ENCODE results near the gene IFIT3.
"Not testable (repeated sequence)": the region's sequence is repeated elsewhere in the genome, so short reads cannot be mapped to it uniquely, and the experiment has no call there.

The IFIT3 gene

GRCh38 chr10:89318047-89318446 lies 9.8 kb upstream of the IFIT3 start:
- H3K23ac ChIP-seq (ENCODE audit: low read length); H3K79me1 ChIP-seq (ENCODE audit: low read length); H3K36me3 ChIP-seq (ENCODE audit: control insufficient read depth in 1 of 2, insufficient read depth in 2 of 2, low read length in 2 of 2); H3K27me3 ChIP-seq (ENCODE audit: insufficient read depth, low read length); H2BK120ac ChIP-seq (ENCODE audit: insufficient read depth, low read length, poor library complexity); H3K79me2 ChIP-seq (ENCODE audit: control insufficient read depth, insufficient read depth, low read length, poor library complexity); H2AK5ac ChIP-seq (ENCODE audit: low read length); H2AFZ ChIP-seq (ENCODE audit: insufficient read depth, low read length, poor library complexity); H3K9me3 ChIP-seq (ENCODE audit: insufficient read depth, low read depth, low read length); H3K4me3 ChIP-seq (ENCODE audit: low read depth, low read length); H3K14ac ChIP-seq (ENCODE audit: low read length); H4K91ac ChIP-seq (ENCODE audit: low read depth, low read length); H2BK5ac ChIP-seq (ENCODE audit: low read depth, low read length, poor library complexity); H3K18ac ChIP-seq (ENCODE audit: low read length); DNase-seq; H3K9ac ChIP-seq (ENCODE audit: low read length); H3K4ac ChIP-seq (ENCODE audit: low read depth, low read length); H3K27ac ChIP-seq (ENCODE audit: low read depth, low read length); H3K4me1 ChIP-seq (ENCODE audit: control insufficient read depth in 1 of 2, insufficient read depth in 2 of 2, low read length in 2 of 2); H3K4me2 ChIP-seq (ENCODE audit: low read length); H4K12ac ChIP-seq (ENCODE audit: low read depth, low read length); H4K8ac ChIP-seq (ENCODE audit: low read depth, low read length); H2BK12ac ChIP-seq (ENCODE audit: low read length): not testable (repeated sequence)
- no CpG with 5 or more reads among the region's 4 CpGs for WGBS (ENCODE audit: extremely low coverage, insufficient coverage, insufficient read length)

DNA sequence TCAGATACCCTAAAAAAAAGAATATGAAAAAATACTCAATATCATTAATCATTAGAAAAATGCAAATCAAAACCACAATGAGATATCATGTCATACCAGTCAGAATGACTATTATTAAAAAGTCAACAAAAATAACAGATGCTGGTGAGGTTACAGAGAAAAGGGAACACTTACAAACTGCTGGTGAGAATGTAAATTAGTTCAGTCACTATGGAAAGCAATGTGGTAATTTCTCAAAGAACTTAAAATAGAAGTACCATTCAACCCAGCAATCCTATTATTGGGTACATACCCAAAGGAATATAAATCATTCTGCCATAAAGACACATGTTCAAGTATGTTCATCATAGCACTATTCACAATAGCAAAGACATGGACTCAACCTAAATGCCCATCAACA lies 2.7 kb upstream of the IFIT3 start:
- H2BK5ac ChIP-seq (ENCODE audit: low read depth, low read length, poor library complexity); H2AFZ ChIP-seq (ENCODE audit: insufficient read depth, low read length, poor library complexity); H3K27me3 ChIP-seq (ENCODE audit: insufficient read depth, low read length); H3K36me3 ChIP-seq (ENCODE audit: control insufficient read depth in 1 of 2, insufficient read depth in 2 of 2, low read length in 2 of 2); H3K79me1 ChIP-seq (ENCODE audit: low read length); H3K9me3 ChIP-seq (ENCODE audit: insufficient read depth, low read depth, low read length); H2AK5ac ChIP-seq (ENCODE audit: low read length); H3K23ac ChIP-seq (ENCODE audit: low read length); H3K4me2 ChIP-seq (ENCODE audit: low read length); DNase-seq; H3K4me1 ChIP-seq (ENCODE audit: control insufficient read depth in 1 of 2, insufficient read depth in 2 of 2, low read length in 2 of 2); H3K79me2 ChIP-seq (ENCODE audit: control insufficient read depth, insufficient read depth, low read length, poor library complexity); H3K27ac ChIP-seq (ENCODE audit: low read depth, low read length); H4K91ac ChIP-seq (ENCODE audit: low read depth, low read length); H3K14ac ChIP-seq (ENCODE audit: low read length); H4K12ac ChIP-seq (ENCODE audit: low read depth, low read length); H3K4ac ChIP-seq (ENCODE audit: low read depth, low read length); H2BK120ac ChIP-seq (ENCODE audit: insufficient read depth, low read length, poor library complexity); H3K18ac ChIP-seq (ENCODE audit: low read length); H2BK12ac ChIP-seq (ENCODE audit: low read length); H3K9ac ChIP-seq (ENCODE audit: low read length); H4K8ac ChIP-seq (ENCODE audit: low read depth, low read length); H3K4me3 ChIP-seq (ENCODE audit: low read depth, low read length): not testable (repeated sequence)

DNA sequence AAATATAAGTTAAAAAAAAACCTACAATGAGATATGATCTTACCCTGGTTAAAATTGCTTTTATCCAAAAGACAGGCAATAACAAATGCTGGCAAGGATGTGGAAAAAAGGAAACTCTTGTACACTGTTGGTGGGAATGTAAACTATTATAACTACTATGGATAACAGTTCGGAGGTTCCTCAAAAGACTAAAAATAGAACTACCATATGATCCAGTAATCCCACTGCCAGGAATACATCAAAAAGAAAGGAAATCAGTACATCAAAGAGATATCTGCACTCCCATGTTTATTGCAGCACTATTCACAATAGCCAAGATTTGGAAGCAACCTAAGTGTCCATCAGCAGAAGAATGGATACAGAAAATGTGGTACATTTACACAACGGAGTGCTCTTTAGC lies 1.9 kb upstream of the IFIT3 start:
- H2BK5ac ChIP-seq (ENCODE audit: low read depth, low read length, poor library complexity); H2BK12ac ChIP-seq (ENCODE audit: low read length); H2AFZ ChIP-seq (ENCODE audit: insufficient read depth, low read length, poor library complexity); H3K27ac ChIP-seq (ENCODE audit: low read depth, low read length); H3K18ac ChIP-seq (ENCODE audit: low read length); DNase-seq; H2BK120ac ChIP-seq (ENCODE audit: insufficient read depth, low read length, poor library complexity); H4K8ac ChIP-seq (ENCODE audit: low read depth, low read length); H3K27me3 ChIP-seq (ENCODE audit: insufficient read depth, low read length); H3K36me3 ChIP-seq (ENCODE audit: control insufficient read depth in 1 of 2, insufficient read depth in 2 of 2, low read length in 2 of 2); H3K23ac ChIP-seq (ENCODE audit: low read length); H3K14ac ChIP-seq (ENCODE audit: low read length); H3K79me2 ChIP-seq (ENCODE audit: control insufficient read depth, insufficient read depth, low read length, poor library complexity); H3K4me3 ChIP-seq (ENCODE audit: low read depth, low read length); H4K12ac ChIP-seq (ENCODE audit: low read depth, low read length); H4K91ac ChIP-seq (ENCODE audit: low read depth, low read length); H2AK5ac ChIP-seq (ENCODE audit: low read length); H3K9ac ChIP-seq (ENCODE audit: low read length); H3K4ac ChIP-seq (ENCODE audit: low read depth, low read length); H3K79me1 ChIP-seq (ENCODE audit: low read length); H3K4me2 ChIP-seq (ENCODE audit: low read length); H3K4me1 ChIP-seq (ENCODE audit: control insufficient read depth in 1 of 2, insufficient read depth in 2 of 2, low read length in 2 of 2); H3K9me3 ChIP-seq (ENCODE audit: insufficient read depth, low read depth, low read length): not testable (repeated sequence)
- no CpG with 5 or more reads among the region's 2 CpGs for WGBS (ENCODE audit: extremely low coverage, insufficient coverage, insufficient read length)

DNA sequence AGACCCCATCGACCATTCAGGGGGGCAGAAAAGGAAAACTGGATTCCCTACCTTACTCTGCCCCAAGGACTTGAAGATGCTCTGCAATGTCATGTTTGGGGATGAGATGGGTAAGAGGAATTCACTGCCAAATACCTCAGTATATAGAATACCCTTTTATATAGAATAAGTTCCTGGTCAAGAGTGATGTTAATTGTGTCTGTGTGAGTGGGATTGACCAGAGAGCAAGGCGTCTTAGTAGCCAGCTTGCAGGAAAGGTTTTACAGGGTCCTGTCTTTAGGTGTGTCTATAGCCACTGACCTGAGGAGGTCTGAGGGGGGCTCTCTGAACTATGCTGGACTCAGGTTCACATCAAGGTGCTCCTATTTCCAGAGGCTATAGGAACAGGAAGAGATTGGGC lies 1.4 kb downstream of the IFIT3 start:
- no peak for DNase-seq
- no peak overlapping the region for H4K8ac ChIP-seq (ENCODE audit: low read depth, low read length)
- no peaks in the 10 kb centered on the region for H3K79me2 ChIP-seq (ENCODE audit: control insufficient read depth, insufficient read depth, low read length, poor library complexity)
- no peak overlapping the region for H3K4me3 ChIP-seq (ENCODE audit: low read depth, low read length)
- no peak overlapping the region for H4K91ac ChIP-seq (ENCODE audit: low read depth, low read length)
- peaks cover 3 to 4% of the 10 kb centered on the region in 2 experiments for H3K4me1 ChIP-seq (ENCODE audit: control insufficient read depth in 1 of 2, insufficient read depth in 2 of 2, low read length in 2 of 2)
- no peak overlapping the region for H2BK12ac ChIP-seq (ENCODE audit: low read length)
- H2AK5ac ChIP-seq (ENCODE audit: low read length): no peak overlapping the region
- no peaks in the 10 kb centered on the region for H3K36me3 ChIP-seq (ENCODE audit: control insufficient read depth in 1 of 2, insufficient read depth in 2 of 2, low read length in 2 of 2)
- H3K9me3 ChIP-seq (ENCODE audit: insufficient read depth, low read depth, low read length): no peaks in the 10 kb centered on the region
- H2AFZ ChIP-seq (ENCODE audit: insufficient read depth, low read length, poor library complexity): no peak overlapping the region
- H2BK120ac ChIP-seq (ENCODE audit: insufficient read depth, low read length, poor library complexity): no peak overlapping the region
- H3K27ac ChIP-seq (ENCODE audit: low read depth, low read length): no peak overlapping the region
- no CpG with 5 or more reads among the region's 2 CpGs for WGBS (ENCODE audit: extremely low coverage, insufficient coverage, insufficient read length)
- H3K4me2 ChIP-seq (ENCODE audit: low read length): no peak overlapping the region
- H3K4ac ChIP-seq (ENCODE audit: low read depth, low read length): no peak overlapping the region
- H3K18ac ChIP-seq (ENCODE audit: low read length): no peak overlapping the region
- no peaks in the 10 kb centered on the region for H3K79me1 ChIP-seq (ENCODE audit: low read length)
- H2BK5ac ChIP-seq (ENCODE audit: low read depth, low read length, poor library complexity): no peak overlapping the region
- H3K14ac ChIP-seq (ENCODE audit: low read length): no peak overlapping the region
- no peak overlapping the region for H4K12ac ChIP-seq (ENCODE audit: low read depth, low read length)
- no peak overlapping the region for H3K9ac ChIP-seq (ENCODE audit: low read length)
- no peaks in the 10 kb centered on the region for H3K27me3 ChIP-seq (ENCODE audit: insufficient read depth, low read length)
- no peak overlapping the region for H3K23ac ChIP-seq (ENCODE audit: low read length)

GRCh38 chr10:89330014-89330413 lies 2.2 kb downstream of the IFIT3 start:
- H3K18ac ChIP-seq (ENCODE audit: low read length); DNase-seq; H3K36me3 ChIP-seq (ENCODE audit: control insufficient read depth in 1 of 2, insufficient read depth in 2 of 2, low read length in 2 of 2); H3K14ac ChIP-seq (ENCODE audit: low read length); H2AK5ac ChIP-seq (ENCODE audit: low read length); H2AFZ ChIP-seq (ENCODE audit: insufficient read depth, low read length, poor library complexity); H3K27ac ChIP-seq (ENCODE audit: low read depth, low read length); H3K4me3 ChIP-seq (ENCODE audit: low read depth, low read length); H2BK12ac ChIP-seq (ENCODE audit: low read length); H3K79me2 ChIP-seq (ENCODE audit: control insufficient read depth, insufficient read depth, low read length, poor library complexity); H3K9ac ChIP-seq (ENCODE audit: low read length); H2BK120ac ChIP-seq (ENCODE audit: insufficient read depth, low read length, poor library complexity); H3K79me1 ChIP-seq (ENCODE audit: low read length); H3K4me2 ChIP-seq (ENCODE audit: low read length); H4K8ac ChIP-seq (ENCODE audit: low read depth, low read length); H3K9me3 ChIP-seq (ENCODE audit: insufficient read depth, low read depth, low read length); H4K12ac ChIP-seq (ENCODE audit: low read depth, low read length); H2BK5ac ChIP-seq (ENCODE audit: low read depth, low read length, poor library complexity); H3K4ac ChIP-seq (ENCODE audit: low read depth, low read length); H3K4me1 ChIP-seq (ENCODE audit: control insufficient read depth in 1 of 2, insufficient read depth in 2 of 2, low read length in 2 of 2); H4K91ac ChIP-seq (ENCODE audit: low read depth, low read length); H3K23ac ChIP-seq (ENCODE audit: low read length); H3K27me3 ChIP-seq (ENCODE audit: insufficient read depth, low read length): not testable (repeated sequence)
- WGBS (ENCODE audit: extremely low coverage, insufficient coverage, insufficient read length): no CpG with 5 or more reads among the region's 3 CpGs

Data from trophoblast cell (in vitro differentiated cells and primary cell).